SIG-M5 (cell line): ENCODE measurements around the gene SPIN3.
"Not testable (repeated sequence)": the region's sequence is repeated elsewhere in the genome, so short reads cannot be mapped to it uniquely, and the experiment has no call there.

Source experiments
- DNase-seq: peaks from one replicate; lab custom pipeline; 2025; lab: John Stamatoyannopoulos, UW

SPIN3 gene

GRCh38 chrX:56995271-56995994 is at the start of gene SPIN3:
TSS of gene SPIN3 (minus strand) at chrX:56995541. CDS start at chrX:56994947, 594 bp downstream.
- DNase-seq: no peak

DNA sequence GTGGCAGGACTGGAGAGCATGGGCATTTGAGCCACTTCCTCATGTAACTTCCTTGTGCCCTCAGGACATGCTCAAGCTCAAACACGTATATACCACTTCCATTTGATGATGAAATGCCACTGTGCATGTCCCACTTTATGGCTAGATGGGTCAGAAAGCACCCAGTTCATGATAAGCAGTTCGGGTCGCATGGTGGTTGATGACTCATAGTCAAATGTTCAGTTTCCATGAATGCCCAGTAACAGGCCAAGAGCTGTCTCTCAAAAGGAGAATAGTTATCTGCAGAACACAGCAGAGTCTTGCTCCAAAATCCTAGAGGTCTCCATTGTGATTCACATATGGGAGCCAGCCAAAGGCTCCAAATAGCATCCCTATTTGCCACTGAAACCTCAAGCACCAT is 48.9 kb upstream of the SPIN3 start:
- DNase-seq: no peak

- not testable (repeated sequence) for DNase-seq
Observed at GRCh38 chrX:57037265-57037664, 41.9 kb upstream of the SPIN3 start.

DNA sequence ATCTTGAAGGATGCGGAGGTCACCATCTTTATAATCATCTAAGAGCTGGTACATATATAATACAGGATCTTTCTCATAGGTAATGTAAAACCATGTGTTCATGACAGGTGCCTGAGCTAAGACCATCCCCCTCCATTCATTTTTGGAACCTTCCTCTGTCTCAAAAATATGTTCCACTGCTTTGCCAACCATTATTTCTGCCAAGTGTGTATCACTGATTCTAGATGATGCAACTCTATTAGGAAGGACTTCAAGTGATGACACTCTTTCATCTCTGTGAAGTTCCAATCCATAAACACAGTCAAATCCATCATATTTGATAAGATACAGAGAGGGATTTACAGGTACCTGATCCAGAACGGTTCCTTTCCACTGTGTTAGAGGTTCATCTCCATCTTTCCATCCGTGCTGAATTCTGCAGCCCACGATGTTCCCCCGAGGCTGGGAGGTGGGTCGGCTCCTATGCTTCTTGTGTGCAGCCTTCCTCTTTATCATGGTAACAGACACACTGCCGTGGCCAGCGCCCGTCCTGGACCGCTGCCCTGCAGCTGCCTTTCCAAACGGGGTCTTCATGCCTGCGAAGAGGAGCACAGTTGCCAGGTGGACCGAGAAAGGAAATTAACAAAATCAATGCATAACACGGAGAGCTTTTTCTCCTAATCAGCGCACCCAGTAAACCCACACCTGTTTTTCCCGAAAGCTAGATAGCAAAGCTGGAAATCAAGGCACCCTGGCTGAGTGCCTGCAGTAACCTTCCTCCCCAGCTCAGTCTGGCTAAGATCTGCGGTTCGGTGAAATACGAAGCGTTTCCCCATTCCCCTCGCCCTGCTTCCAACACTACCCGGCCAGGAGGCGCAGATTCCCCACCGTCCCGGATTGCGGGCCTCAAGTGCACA is 718 bp downstream of the SPIN3 start:
- no peak for DNase-seq

DNA sequence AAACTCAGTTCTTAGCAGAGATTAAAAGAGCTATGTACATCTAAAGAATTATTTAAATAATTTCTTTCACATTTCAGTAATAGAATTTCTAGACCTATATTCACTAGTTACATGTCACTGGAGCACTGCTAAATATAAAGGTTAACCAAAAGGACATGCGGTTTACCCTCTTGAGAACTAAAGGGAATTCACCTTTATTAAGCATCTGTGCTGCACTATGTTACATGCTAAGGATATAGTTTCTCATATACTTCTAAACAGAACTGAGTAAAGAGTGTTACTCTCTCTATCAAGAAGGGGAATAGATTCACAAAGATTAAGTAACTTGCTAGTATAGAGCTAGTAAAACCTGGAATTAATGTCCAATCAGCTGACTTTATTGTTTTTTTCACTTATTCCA is 7.6 kb downstream of the SPIN3 start:
- no peak for DNase-seq

DNA sequence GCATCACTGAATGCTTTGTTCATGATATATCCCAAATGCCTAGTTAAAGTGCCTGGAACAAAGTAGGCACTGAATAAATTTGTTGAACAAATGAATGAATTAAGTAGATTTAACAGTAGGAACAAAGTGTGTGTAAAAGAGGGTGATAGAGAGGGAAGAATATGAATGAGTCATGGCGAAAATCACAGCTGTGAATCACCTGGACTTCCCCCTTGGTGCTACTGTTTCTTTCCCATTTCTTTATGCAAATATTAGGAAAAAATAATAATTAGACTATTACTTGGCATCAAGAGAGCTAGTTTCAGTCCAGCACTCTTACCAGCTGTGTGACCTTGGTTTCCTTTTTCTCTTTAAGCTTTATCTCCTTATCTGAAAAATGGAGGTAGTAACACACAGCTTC is 9.2 kb downstream of the SPIN3 start:
- no peak for DNase-seq

DNA sequence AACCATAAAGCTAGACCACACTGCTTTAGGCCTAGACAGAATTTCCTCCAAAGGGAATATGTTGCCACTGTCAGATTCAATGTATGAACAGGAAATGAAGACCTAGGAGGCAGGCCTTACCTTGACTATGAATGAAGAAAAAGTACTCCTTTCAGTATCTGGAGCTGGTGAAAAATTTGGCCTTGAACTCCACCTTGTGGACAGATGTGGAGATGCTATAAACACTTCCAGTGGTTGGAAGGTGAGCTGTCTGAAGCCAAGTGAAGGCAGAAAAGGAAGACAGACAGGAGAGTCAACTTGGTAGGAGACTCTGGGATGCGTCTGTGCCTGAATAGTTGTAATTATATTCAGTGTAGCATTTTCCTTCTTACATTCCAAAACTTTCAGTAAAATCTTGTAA is 17.2 kb downstream of the SPIN3 start:
- no peak for DNase-seq

- no peak for DNase-seq
Observed at GRCh38 chrX:56975611-56976010, 19.7 kb downstream of the SPIN3 start.

DNA sequence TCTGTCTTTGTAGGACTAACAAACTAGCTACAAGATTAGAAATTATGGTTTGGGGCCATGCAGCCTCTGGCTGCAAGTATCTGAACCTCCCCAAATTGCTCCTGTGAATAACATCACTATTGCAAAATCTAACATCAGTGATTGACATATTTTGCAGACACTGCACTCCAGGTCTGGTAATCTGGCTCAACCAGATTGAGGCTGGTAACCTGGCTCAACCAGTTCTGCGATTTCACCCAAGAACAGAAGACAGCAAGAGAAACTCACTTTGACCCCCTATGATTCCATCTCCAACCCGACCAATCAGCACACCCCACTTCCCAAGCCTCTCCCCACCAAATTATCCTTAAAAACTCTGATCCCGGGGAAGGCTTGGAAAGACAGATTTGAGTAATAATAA is 20.9 kb downstream of the SPIN3 start:
- no peak for DNase-seq

GRCh38 chrX:56969559-56969958 is 25.8 kb downstream of the SPIN3 start:
- DNase-seq: no peak

GRCh38 chrX:56968980-56969379 is 26.4 kb downstream of the SPIN3 start:
- DNase-seq: no peak

DNA sequence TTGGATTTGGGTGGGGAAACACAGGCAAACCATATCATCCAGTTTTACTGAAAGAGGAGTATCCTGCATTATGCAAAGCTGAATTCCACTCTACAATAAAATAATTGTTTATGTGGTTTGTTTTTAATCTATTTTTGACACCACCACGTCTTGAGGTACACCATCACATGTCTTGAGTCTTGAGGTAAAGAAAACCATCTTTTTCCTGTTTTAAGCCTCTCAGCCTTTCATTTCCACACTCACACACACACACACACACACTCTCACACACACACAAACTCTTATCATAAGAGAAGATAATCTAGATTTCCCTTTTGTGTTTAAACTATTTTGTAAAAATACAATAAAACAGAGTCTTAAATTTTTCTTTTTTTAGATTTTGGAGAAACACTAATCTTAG is 32.0 kb downstream of the SPIN3 start:
- no peak for DNase-seq

GRCh38 chrX:56947699-56948098 is 47.6 kb downstream of the SPIN3 start:
- no peak for DNase-seq

DNA sequence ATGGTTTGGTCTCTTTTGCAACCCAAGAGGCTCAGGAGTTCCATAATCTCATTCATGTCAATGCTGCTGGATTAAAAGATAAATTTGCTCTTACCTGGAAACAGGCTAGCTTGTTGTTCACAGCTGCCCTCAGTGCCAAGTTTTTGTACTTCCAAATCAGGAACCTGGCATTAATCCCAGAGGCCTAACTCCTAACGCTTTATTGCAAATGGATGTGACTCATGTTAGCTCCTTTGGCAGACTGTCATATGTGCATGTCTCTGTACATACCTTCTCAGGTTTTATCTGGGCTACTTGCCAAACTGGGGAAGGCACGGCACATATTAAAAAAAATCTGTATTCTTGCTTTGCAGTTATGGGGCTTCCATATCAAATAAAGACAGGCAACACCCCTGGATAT is 49.1 kb downstream of the SPIN3 start:
- DNase-seq: not testable (repeated sequence)

DNA sequence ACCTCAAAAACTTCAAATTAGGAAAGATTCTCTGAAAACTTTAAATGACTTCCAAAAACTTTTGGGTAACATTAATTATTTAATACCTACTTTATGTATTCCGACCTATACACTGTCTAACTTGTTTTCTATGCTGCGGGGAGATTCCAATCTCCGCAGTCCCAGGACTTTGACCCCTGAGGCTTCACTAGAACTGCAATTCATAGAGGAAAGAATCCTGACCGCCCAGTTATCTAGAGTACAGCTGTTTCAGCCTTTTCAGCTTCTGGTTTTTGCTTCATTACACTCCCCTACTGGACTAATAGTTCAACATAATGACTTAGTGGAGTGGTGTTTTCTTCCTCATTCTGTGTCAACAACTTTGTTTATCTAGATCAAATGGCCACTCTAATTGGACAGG is 50.1 kb downstream of the SPIN3 start:
- not testable (repeated sequence) for DNase-seq

DNA sequence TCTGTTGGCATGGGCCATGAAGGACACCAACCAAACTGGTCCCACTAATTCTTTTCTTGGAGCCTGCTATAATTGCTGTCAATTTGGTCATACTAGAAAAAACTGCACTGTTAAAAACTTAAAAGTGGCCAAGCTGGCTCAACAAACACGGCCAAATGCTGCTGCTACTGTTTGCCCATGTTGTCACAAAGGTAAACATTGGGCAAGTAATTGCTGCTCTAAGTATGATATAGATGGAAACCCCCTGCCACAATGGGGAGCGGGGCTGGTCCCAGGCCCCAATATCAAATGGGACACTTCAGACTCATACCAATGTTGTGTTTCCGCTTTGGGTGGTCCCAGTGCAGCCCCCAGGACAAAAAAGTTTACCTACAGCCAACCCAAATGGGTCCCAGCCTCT is 52.1 kb downstream of the SPIN3 start:
- no peak for DNase-seq
